ENCODE data around the gene MAML3.

- TF ChIP-seq CTCF (IDR thresholded peaks at IDR 0.05 in 8 of 11, conservative IDR thresholded peaks at IDR 0.05 in 3 of 11) (no peak), POLR2A (IDR thresholded peaks at IDR 0.05) (no peak)
Measured at GRCh38 chr4:139904406-139904805, 249.6 kb downstream of the MAML3 start.

All from spleen (tissue), 7 donors.